Mesenchymal stem cell (in vitro differentiated cells and primary cell): Measurements from ENCODE around the gene ADAM17.

Experiments
- DNase-seq: peaks from one replicate; pipeline ENCODE4 v3.0.0-alpha.2; 2013
- H2AFZ ChIP-seq: one replicate; pipeline ENCODE4 v1.6.1; 2013; ENCODE audit warnings: low read depth, mild to moderate bottlenecking, control low read depth, inconsistent platforms, low read length, moderate library complexity
- H2AK5ac ChIP-seq: 2 replicates; pipeline ENCODE4 v1.6.1; 2013; ENCODE audit warnings: low read length, moderate library complexity, mild to moderate bottlenecking, inconsistent platforms; ENCODE audit not compliant: severe bottlenecking
- H2BK120ac ChIP-seq: one replicate; pipeline ENCODE4 v1.6.1; 2013; ENCODE audit warnings: low read depth, mild to moderate bottlenecking, inconsistent platforms, low read length, moderate library complexity
- H2BK12ac ChIP-seq, 2 experiments: one replicate each; pipeline ENCODE4 v1.6.1; 2013; ENCODE audit warnings: inconsistent platforms in 2 of 2, low read length in 2 of 2, mild to moderate bottlenecking in 2 of 2, moderate library complexity in 2 of 2, control low read depth in 1 of 2
- H2BK15ac ChIP-seq: one replicate; pipeline ENCODE4 v1.6.1; 2013; ENCODE audit warnings: mild to moderate bottlenecking, low read depth, inconsistent platforms; ENCODE audit not compliant: poor library complexity, severe bottlenecking
- H2BK5ac ChIP-seq: 2 replicates; pipeline ENCODE4 v1.6.1; 2013; ENCODE audit warnings: low read depth, mild to moderate bottlenecking, low read length, control low read depth, inconsistent platforms; ENCODE audit not compliant: poor library complexity, severe bottlenecking
- H3K14ac ChIP-seq, 2 experiments: one replicate each; pipeline ENCODE4 v1.6.1; 2013; ENCODE audit warnings: inconsistent platforms in 2 of 2, low read length in 2 of 2, control low read depth in 1 of 2, mild to moderate bottlenecking in 1 of 2, moderate library complexity in 1 of 2
- H3K18ac ChIP-seq, 2 experiments: one replicate each; pipeline ENCODE4 v1.6.1; 2013; ENCODE audit warnings: inconsistent platforms in 2 of 2, low read length in 2 of 2, control low read depth in 1 of 2, low read depth in 1 of 2, mild to moderate bottlenecking in 1 of 2
- H3K23ac ChIP-seq, 2 experiments: one replicate each; pipeline ENCODE4 v1.6.1; 2013; ENCODE audit warnings: inconsistent platforms in 2 of 2, low read length in 2 of 2, mild to moderate bottlenecking in 2 of 2, moderate library complexity in 2 of 2, control low read depth in 1 of 2
- H3K27ac ChIP-seq: 2 replicates; pipeline ENCODE4 v1.5.1; 2013; ENCODE audit warnings: mild to moderate bottlenecking, moderate library complexity, low read length, control low read depth, inconsistent platforms; ENCODE audit not compliant: poor library complexity, severe bottlenecking
- H3K27me3 ChIP-seq, 2 experiments: 2 replicates each; pipeline versions ENCODE4 v1.6.1 to v1.7.0; 2013; ENCODE audit warnings: low read length in 2 of 2, mild to moderate bottlenecking in 2 of 2, moderate library complexity in 2 of 2, control low read depth in 1 of 2, inconsistent platforms in 1 of 2; ENCODE audit not compliant: control insufficient read depth in 1 of 2, insufficient read depth in 1 of 2
- H3K36me3 ChIP-seq, 2 experiments: 2 replicates each; pipeline versions ENCODE4 v1.6.1 to v1.7.0; 2013; ENCODE audit warnings: low read length in 2 of 2, control low read depth in 1 of 2, inconsistent platforms in 1 of 2, low read depth in 1 of 2, mild to moderate bottlenecking in 1 of 2; ENCODE audit not compliant: insufficient read depth in 2 of 2, control insufficient read depth in 1 of 2
- H3K4ac ChIP-seq, 2 experiments: one replicate each; pipeline ENCODE4 v1.6.1; 2013; ENCODE audit warnings: inconsistent platforms in 2 of 2, low read length in 2 of 2, mild to moderate bottlenecking in 2 of 2, moderate library complexity in 2 of 2, control low read depth in 1 of 2, low read depth in 1 of 2
- H3K4me1 ChIP-seq: 2 replicates; pipeline ENCODE4 v1.6.1; 2013; ENCODE audit warnings: low read depth, low read length, control low read depth; ENCODE audit not compliant: control insufficient read depth, insufficient read depth
- H3K4me2 ChIP-seq: 2 replicates; pipeline ENCODE4 v1.6.1; 2013; ENCODE audit warnings: low read length, mild to moderate bottlenecking, inconsistent platforms; ENCODE audit not compliant: poor library complexity, severe bottlenecking
- H3K4me3 ChIP-seq, 2 experiments: 2 replicates each; pipeline versions ENCODE4 v1.5.1 to v1.7.0; 2013; ENCODE audit warnings: low read length in 2 of 2, mild to moderate bottlenecking in 2 of 2, control low read depth in 1 of 2, low read depth in 1 of 2; ENCODE audit not compliant: insufficient read depth in 1 of 2
- H3K79me1 ChIP-seq: replicated peaks from 2 replicates; pipeline ENCODE4 v1.6.1; 2013; ENCODE audit warnings: mild to moderate bottlenecking, control low read depth, low read length, inconsistent platforms; ENCODE audit not compliant: poor library complexity, severe bottlenecking
- H3K9ac ChIP-seq: 2 replicates; pipeline ENCODE4 v1.7.0; 2013; ENCODE audit warnings: mild to moderate bottlenecking, low read length, moderate library complexity
- H3K9me3 ChIP-seq: 2 replicates; pipeline ENCODE4 v1.7.0; 2013; ENCODE audit warnings: mild to moderate bottlenecking, low read length; ENCODE audit not compliant: control insufficient read depth
- H4K8ac ChIP-seq: one replicate; pipeline ENCODE4 v1.6.1; 2013; ENCODE audit warnings: inconsistent platforms, mild to moderate bottlenecking, low read length, moderate library complexity
- H4K91ac ChIP-seq: one replicate; pipeline ENCODE4 v1.6.1; 2013; ENCODE audit warnings: mild to moderate bottlenecking, low read length, inconsistent platforms
- WGBS: methylation state at CpG from one replicate; pipeline ENCODE4 v1.1.7; 2013; ENCODE audit warnings: mixed read lengths; 5-methylcytosine and 5-hydroxymethylcytosine counted together

ADAM17 gene

GRCh38 chr2:9548506-9548905, 7.1 kb downstream of the ADAM17 start:
- no peak overlapping the region for H3K4me2 ChIP-seq
- no peak overlapping the region for H2BK5ac ChIP-seq
- H3K9me3 ChIP-seq = no peaks in the 10 kb centered on the region
- H3K4me1 ChIP-seq = peaks cover 19% of the 10 kb centered on the region
- H3K79me1 ChIP-seq = peaks cover 1% of the 10 kb centered on the region
- H4K91ac ChIP-seq = no peak overlapping the region
- H3K14ac ChIP-seq = no peak overlapping the region
- peak overlapping the region; percentile 63 for H3K27ac ChIP-seq
- WGBS = no CpG with 5 or more reads among the region's 2 CpGs
- DNase-seq = peak; percentile 46
- H3K36me3 ChIP-seq = no peaks in the 10 kb centered on the region
- H2BK12ac ChIP-seq = no peak overlapping the region
- H3K27me3 ChIP-seq = no peaks in the 10 kb centered on the region
- no peak overlapping the region for H3K4ac ChIP-seq
- no peak overlapping the region for H2BK120ac ChIP-seq
- H3K4me3 ChIP-seq = no peak overlapping the region
- H3K9ac ChIP-seq = no peak overlapping the region
- H3K23ac ChIP-seq = no peak overlapping the region
- no peak overlapping the region for H2AK5ac ChIP-seq
- H2AFZ ChIP-seq = no peak overlapping the region
- H4K8ac ChIP-seq = no peak overlapping the region
- H3K18ac ChIP-seq = no peak overlapping the region
- no peak overlapping the region for H2BK15ac ChIP-seq

GRCh38 chr2:9547262-9547991, 8.2 kb downstream of the ADAM17 start:
- Histone ChIP-seq H2AFZ (no peak overlapping the region), H2BK12ac (no peak overlapping the region), H3K14ac (peak overlapping the region in 1 of 2 experiments; percentile 11), H3K4me2 (no peak overlapping the region), H3K9ac (no peak overlapping the region), H4K8ac (no peak overlapping the region), H3K4me1 (peaks cover 19% of the 10 kb centered on the region), H2BK5ac (no peak overlapping the region), H3K79me1 (peaks cover 3% of the 10 kb centered on the region), H3K23ac (no peak overlapping the region), H3K18ac (peak overlapping the region in 1 of 2 experiments; percentile 77), H3K9me3 (no peaks in the 10 kb centered on the region), H2BK15ac (no peak overlapping the region), H3K4ac (no peak overlapping the region), H3K27ac (peak overlapping the region; percentile 63), H2AK5ac (no peak overlapping the region), H3K4me3 (no peak overlapping the region), H3K27me3 (no peaks in the 10 kb centered on the region), H2BK120ac (no peak overlapping the region), H3K36me3 (no peaks in the 10 kb centered on the region), H4K91ac (no peak overlapping the region)
- 65% methylated on average over 3 of the region's 5 CpGs for WGBS
- peak; percentile 83 for DNase-seq

GRCh38 chr2:9545502-9545901, 10.1 kb downstream of the ADAM17 start:
- Histone ChIP-seq H2BK120ac (no peak overlapping the region), H4K8ac (no peak overlapping the region), H2BK15ac (no peak overlapping the region), H3K27me3 (no peaks in the 10 kb centered on the region), H3K14ac (no peak overlapping the region), H3K27ac (peak overlapping the region; percentile 23), H3K79me1 (peaks cover 8% of the 10 kb centered on the region), H3K4ac (no peak overlapping the region), H2AFZ (no peak overlapping the region), H3K9me3 (no peaks in the 10 kb centered on the region), H3K18ac (no peak overlapping the region), H2BK12ac (no peak overlapping the region), H2BK5ac (no peak overlapping the region), H2AK5ac (peak overlapping the region; percentile 86), H3K4me2 (no peak overlapping the region), H3K4me3 (no peak overlapping the region), H3K9ac (no peak overlapping the region), H3K36me3 (peaks cover 0 to 8% of the 10 kb centered on the region in 2 experiments), H3K4me1 (peaks cover 19% of the 10 kb centered on the region), H3K23ac (no peak overlapping the region), H4K91ac (no peak overlapping the region)
- WGBS = 90% methylated on average over 5 of the region's 5 CpGs
- no peak for DNase-seq

- H3K4me3 ChIP-seq = no peak overlapping the region
- no peak overlapping the region for H2BK5ac ChIP-seq
- no peak overlapping the region for H4K8ac ChIP-seq
- no peak overlapping the region for H3K4ac ChIP-seq
- peaks cover 0 to 8% of the 10 kb centered on the region in 2 experiments for H3K36me3 ChIP-seq
- H3K9me3 ChIP-seq = no peaks in the 10 kb centered on the region
- H2BK120ac ChIP-seq = no peak overlapping the region
- WGBS = 75% methylated on average over 1 of the region's 1 CpG
- H3K4me1 ChIP-seq = peaks cover 16% of the 10 kb centered on the region
- H3K14ac ChIP-seq = no peak overlapping the region
- H2BK15ac ChIP-seq = no peak overlapping the region
- no peak overlapping the region for H3K18ac ChIP-seq
- H4K91ac ChIP-seq = no peak overlapping the region
- no peaks in the 10 kb centered on the region for H3K27me3 ChIP-seq
- H3K27ac ChIP-seq = no peak overlapping the region
- no peak overlapping the region for H2BK12ac ChIP-seq
- DNase-seq = no peak
- H2AK5ac ChIP-seq = no peak overlapping the region
- H3K23ac ChIP-seq = no peak overlapping the region
- no peak overlapping the region for H3K9ac ChIP-seq
- H2AFZ ChIP-seq = no peak overlapping the region
- no peak overlapping the region for H3K4me2 ChIP-seq
- H3K79me1 ChIP-seq = peaks cover 8% of the 10 kb centered on the region
Observed at GRCh38 chr2:9543557-9543956, 12.1 kb downstream of the ADAM17 start.
